ENCODE data around the gene ARSJ. TPM values are rescaled to one million over a fixed set of nuclear protein-coding genes. Genes with fewer than 3 reads are reported as not detected.

ARSJ gene
- total RNA-seq, 1 experiment from 2014 or later = 7.3 TPM

DNA sequence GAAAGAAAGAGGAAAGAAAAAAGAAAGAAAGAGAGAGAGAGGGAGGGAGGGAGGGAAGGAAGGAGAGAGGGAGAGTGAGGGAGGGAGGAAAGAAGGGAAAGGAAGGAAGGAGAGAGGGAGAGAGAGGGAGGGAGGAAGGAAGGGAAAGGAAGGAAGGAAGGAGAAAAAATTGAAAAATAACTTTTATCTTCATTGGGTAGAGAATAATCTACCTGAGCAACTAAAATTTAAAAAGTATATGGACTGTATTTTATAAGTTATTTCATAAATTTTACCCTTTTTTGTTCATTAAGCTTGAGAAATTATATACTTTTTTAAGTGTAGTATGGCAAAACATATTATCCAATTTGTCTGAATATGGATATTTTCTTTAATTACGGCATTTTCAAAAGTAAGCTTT, 32.0 kb downstream of the ARSJ start:
- ChIA-PET POLR2A (no interaction called here), CTCF (no interaction called here)
- DNase-seq = no peak

DNA sequence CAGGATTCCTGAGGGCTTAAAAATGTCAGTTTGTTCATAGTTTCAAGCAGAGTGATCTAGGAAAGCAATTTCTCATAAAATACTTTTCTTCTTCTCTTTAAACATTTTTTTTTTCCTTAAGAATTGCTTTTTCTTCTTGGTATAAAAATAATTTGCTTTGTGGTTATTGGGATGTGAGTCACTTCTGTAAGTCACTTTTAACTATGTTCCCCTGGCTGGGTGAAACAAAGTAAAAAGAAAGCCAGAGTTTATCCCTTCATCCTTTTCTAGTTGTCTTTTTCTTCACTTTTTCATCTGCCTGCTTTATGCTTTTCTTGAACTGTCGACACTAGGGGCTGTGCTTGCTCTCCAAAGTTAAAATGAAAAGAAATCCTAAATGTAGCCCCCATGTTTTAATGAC, 33.5 kb downstream of the ARSJ start:
- intact Hi-C loops (cut with micrococcal nuclease; ENCODE audit: unreplicated experiment) = no loop called here

More for the DNA sequence above, 32.0 kb downstream of the ARSJ start:
- Mint-ChIP-seq H3K4me3 (ENCODE audit: unreplicated experiment) (no peak overlapping the region), H3K27me3 (ENCODE audit: insufficient read depth, unreplicated experiment) (no peaks in the 10 kb centered on the region), H3K27ac (ENCODE audit: unreplicated experiment) (no peak overlapping the region), H3K4me1 (ENCODE audit: low read depth, unreplicated experiment) (peaks cover 12% of the 10 kb centered on the region), H3K9me3 (ENCODE audit: unreplicated experiment) (no peaks in the 10 kb centered on the region), H3K36me3 (ENCODE audit: insufficient read depth, unreplicated experiment) (no peaks in the 10 kb centered on the region)
- H3K27me3 ChIP-seq (replicated peaks; ENCODE audit: control insufficient read depth, insufficient read depth, low read length) = no peaks in the 10 kb centered on the region
- BruUV-seq (replicated peaks) = no TSS peak
- H3K9me3 ChIP-seq = no peaks in the 10 kb centered on the region
- intact Hi-C loops (cut with micrococcal nuclease; ENCODE audit: unreplicated experiment) = no loop called here
- H3K36me3 ChIP-seq (ENCODE audit: control insufficient read depth, insufficient read depth, low read length) = no peaks in the 10 kb centered on the region
- peaks cover under 1% of the 10 kb centered on the region; the same call in 1 of the 2 replicates for H3K4me1 ChIP-seq
- H3K4me3 ChIP-seq (ENCODE audit: low read depth, low read length) = no peak overlapping the region
- TF ChIP-seq, protein P1, sequence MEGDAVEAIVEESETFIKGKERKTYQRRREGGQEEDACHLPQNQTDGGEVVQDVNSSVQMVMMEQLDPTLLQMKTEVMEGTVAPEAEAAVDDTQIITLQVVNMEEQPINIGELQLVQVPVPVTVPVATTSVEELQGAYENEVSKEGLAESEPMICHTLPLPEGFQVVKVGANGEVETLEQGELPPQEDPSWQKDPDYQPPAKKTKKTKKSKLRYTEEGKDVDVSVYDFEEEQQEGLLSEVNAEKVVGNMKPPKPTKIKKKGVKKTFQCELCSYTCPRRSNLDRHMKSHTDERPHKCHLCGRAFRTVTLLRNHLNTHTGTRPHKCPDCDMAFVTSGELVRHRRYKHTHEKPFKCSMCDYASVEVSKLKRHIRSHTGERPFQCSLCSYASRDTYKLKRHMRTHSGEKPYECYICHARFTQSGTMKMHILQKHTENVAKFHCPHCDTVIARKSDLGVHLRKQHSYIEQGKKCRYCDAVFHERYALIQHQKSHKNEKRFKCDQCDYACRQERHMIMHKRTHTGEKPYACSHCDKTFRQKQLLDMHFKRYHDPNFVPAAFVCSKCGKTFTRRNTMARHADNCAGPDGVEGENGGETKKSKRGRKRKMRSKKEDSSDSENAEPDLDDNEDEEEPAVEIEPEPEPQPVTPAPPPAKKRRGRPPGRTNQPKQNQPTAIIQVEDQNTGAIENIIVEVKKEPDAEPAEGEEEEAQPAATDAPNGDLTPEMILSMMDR (IDR thresholded peaks at IDR 0.05; ENCODE audit: insufficient read depth in 1 of 2, low read depth in 1 of 2, low read length in 1 of 2, severe bottlenecking in 1 of 2, unreplicated experiment in 1 of 2) = no peak

DNA sequence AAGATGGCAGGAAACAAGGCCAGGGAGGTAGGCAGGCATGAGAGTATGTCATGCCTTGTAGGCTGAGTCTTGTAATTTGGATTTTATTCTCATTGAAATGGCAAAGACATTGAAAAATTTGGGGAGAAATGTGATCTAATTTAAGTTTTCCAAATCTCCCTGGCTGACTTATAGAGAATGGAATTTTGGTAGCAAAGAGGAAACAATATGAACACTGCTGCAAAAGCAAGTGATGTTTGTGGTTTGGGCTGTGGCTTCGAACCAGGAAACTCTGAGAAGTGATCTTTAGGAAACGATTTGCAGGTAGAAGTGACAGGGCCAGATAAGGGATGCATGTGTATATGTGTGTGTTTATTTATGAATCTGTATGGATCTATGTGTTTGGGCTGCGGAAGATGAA, 35.6 kb downstream of the ARSJ start:
- intact Hi-C loops (cut with micrococcal nuclease; ENCODE audit: unreplicated experiment) = no loop called here

More for the DNA sequence above, 33.5 kb downstream of the ARSJ start:
- Mint-ChIP-seq H3K4me1 (ENCODE audit: low read depth, unreplicated experiment) (peaks cover 19% of the 10 kb centered on the region), H3K4me3 (ENCODE audit: unreplicated experiment) (no peak overlapping the region), H3K27me3 (ENCODE audit: insufficient read depth, unreplicated experiment) (no peaks in the 10 kb centered on the region), H3K9me3 (ENCODE audit: unreplicated experiment) (no peaks in the 10 kb centered on the region), H3K27ac (ENCODE audit: unreplicated experiment) (no peak overlapping the region), H3K36me3 (ENCODE audit: insufficient read depth, unreplicated experiment) (no peaks in the 10 kb centered on the region)
- TF ChIP-seq, protein P1 (IDR thresholded peaks at IDR 0.05; ENCODE audit: insufficient read depth in 1 of 2, low read depth in 1 of 2, low read length in 1 of 2, severe bottlenecking in 1 of 2, unreplicated experiment in 1 of 2) = no peak
- POLR2A ChIA-PET = no interaction called here
- Histone ChIP-seq H3K27me3 (replicated peaks; ENCODE audit: control insufficient read depth, insufficient read depth, low read length) (no peaks in the 10 kb centered on the region), H3K9me3 (no peaks in the 10 kb centered on the region), H3K36me3 (ENCODE audit: control insufficient read depth, insufficient read depth, low read length) (no peaks in the 10 kb centered on the region), H3K4me1 (peaks cover 14% of the 10 kb centered on the region), H3K4me3 (ENCODE audit: low read depth, low read length) (no peak overlapping the region)
- no peak for DNase-seq
- CTCF ChIA-PET = no interaction called here
- BruUV-seq (replicated peaks) = no TSS peak

More for the DNA sequence above, 35.6 kb downstream of the ARSJ start:
- POLR2A ChIA-PET = no interaction called here
- H3K4me1 ChIP-seq = peaks cover 17% of the 10 kb centered on the region
- CTCF ChIA-PET = no interaction called here
- Mint-ChIP-seq H3K36me3 (ENCODE audit: insufficient read depth, unreplicated experiment) (no peaks in the 10 kb centered on the region), H3K4me3 (ENCODE audit: unreplicated experiment) (no peak overlapping the region), H3K27ac (ENCODE audit: unreplicated experiment) (no peak overlapping the region), H3K9me3 (ENCODE audit: unreplicated experiment) (no peaks in the 10 kb centered on the region), H3K4me1 (ENCODE audit: low read depth, unreplicated experiment) (peaks cover 19% of the 10 kb centered on the region), H3K27me3 (ENCODE audit: insufficient read depth, unreplicated experiment) (no peaks in the 10 kb centered on the region)
- H3K36me3 ChIP-seq (ENCODE audit: control insufficient read depth, insufficient read depth, low read length) = no peaks in the 10 kb centered on the region
- no peak overlapping the region for H3K4me3 ChIP-seq (ENCODE audit: low read depth, low read length)
- TF ChIP-seq, protein P1 (IDR thresholded peaks at IDR 0.05; ENCODE audit: insufficient read depth in 1 of 2, low read depth in 1 of 2, low read length in 1 of 2, severe bottlenecking in 1 of 2, unreplicated experiment in 1 of 2) = no peak
- no peak for DNase-seq
- no TSS peak for BruUV-seq (replicated peaks)
- 0 out of 2 replicates have a peak, but pooled peaks cover 4% of the 10 kb centered on the region for H3K9me3 ChIP-seq
- H3K27me3 ChIP-seq (replicated peaks; ENCODE audit: control insufficient read depth, insufficient read depth, low read length) = no peaks in the 10 kb centered on the region
